Immature natural killer cell (primary cell): ENCODE data around the gene XKR8. TPM values are rescaled to one million over a fixed set of nuclear protein-coding genes. Genes with fewer than 3 reads are reported as not detected.

Experiments
- DNase-seq, 3 donors: peaks; one replicate each; pipeline ENCODE4 v3.0.0; 2022; ENCODE audit warnings: mixed read lengths in 1 of 3
- H3K27ac Mint-ChIP-seq, 6 donors: one replicate each; pipeline ENCODE4 v1.8.0; 2020; ENCODE audit warnings: mixed read lengths in 6 of 6, mild to moderate bottlenecking in 5 of 6, inconsistent platforms in 4 of 6, moderate library complexity in 3 of 6
- H3K27me3 Mint-ChIP-seq, 3 donors: one replicate each; pipeline ENCODE4 v1.8.0; 2020 to 2021; ENCODE audit warnings: low read depth in 3 of 3, mild to moderate bottlenecking in 3 of 3, mixed read lengths in 3 of 3, moderate library complexity in 3 of 3, inconsistent platforms in 1 of 3
- H3K36me3 Mint-ChIP-seq, 3 donors: one replicate each; pipeline ENCODE4 v1.8.0; 2020; ENCODE audit warnings: mixed read lengths in 3 of 3, inconsistent platforms in 2 of 3, mild to moderate bottlenecking in 2 of 3
- H3K4me1 Mint-ChIP-seq, 2 donors: one replicate each; pipeline ENCODE4 v1.8.0; 2020; ENCODE audit warnings: inconsistent platforms in 2 of 2, mild to moderate bottlenecking in 2 of 2, mixed read lengths in 2 of 2, moderate library complexity in 1 of 2
- H3K4me3 Mint-ChIP-seq, 5 donors: one replicate each; pipeline ENCODE4 v1.8.0; 2020; ENCODE audit warnings: mild to moderate bottlenecking in 5 of 5, mixed read lengths in 5 of 5, inconsistent platforms in 3 of 5, moderate library complexity in 3 of 5
- H3K9me3 Mint-ChIP-seq, 6 donors: one replicate each; pipeline ENCODE4 v1.8.0; 2020; ENCODE audit warnings: mild to moderate bottlenecking in 6 of 6, mixed read lengths in 6 of 6, inconsistent platforms in 4 of 6, moderate library complexity in 3 of 6
- polyA plus RNA-seq, 3 donors: library from polyadenylated mRNA; unstranded; fragments of 300-500 nt; fragmentation: Illumina TruSeq; gene quantifications; one replicate each; pipeline ENCODE4 v1.2.3, GENCODE V29; 2021

The XKR8 gene
- polyA plus RNA-seq, 3 donors from 2014 or later: 27.7 to 39.2 (median 37.0) TPM

GRCh38 chr1:27940297-27940696 is 19.5 kb upstream of the XKR8 start:
- H3K4me1 Mint-ChIP-seq: peaks cover 41 to 44% of the 10 kb centered on the region in 2 donors
- no peak overlapping the region for H3K4me3 Mint-ChIP-seq
- peak; percentile 68 to 72 (median 69) for DNase-seq
- H3K36me3 Mint-ChIP-seq: no peaks in the 10 kb centered on the region
- peaks cover 3 to 6% (median 4%) of the 10 kb centered on the region in 3 donors for H3K27me3 Mint-ChIP-seq
- H3K9me3 Mint-ChIP-seq: no peaks in the 10 kb centered on the region
- peak overlapping the region; percentile 75 to 88 (median 84) for H3K27ac Mint-ChIP-seq

- H3K27ac Mint-ChIP-seq: peak overlapping the region; percentile 76 to 91 (median 88)
- no peak for DNase-seq
- H3K4me3 Mint-ChIP-seq: no peak overlapping the region
- no peaks in the 10 kb centered on the region for H3K36me3 Mint-ChIP-seq
- peaks cover 42 to 46% of the 10 kb centered on the region in 2 donors for H3K4me1 Mint-ChIP-seq
- H3K27me3 Mint-ChIP-seq: peaks cover 2 to 4% (median 2%) of the 10 kb centered on the region in 3 donors
- no peaks in the 10 kb centered on the region for H3K9me3 Mint-ChIP-seq
Observed at GRCh38 chr1:27940870-27941560, 18.8 kb upstream of the XKR8 start.

GRCh38 chr1:27941671-27942540 is 17.9 kb upstream of the XKR8 start:
- peaks cover 42 to 46% of the 10 kb centered on the region in 2 donors for H3K4me1 Mint-ChIP-seq
- H3K36me3 Mint-ChIP-seq: no peaks in the 10 kb centered on the region
- H3K27me3 Mint-ChIP-seq: peaks cover 2 to 3% (median 2%) of the 10 kb centered on the region in 3 donors
- H3K9me3 Mint-ChIP-seq: no peaks in the 10 kb centered on the region
- peak overlapping the region in 1 of 5 donors; percentile 23 for H3K4me3 Mint-ChIP-seq
- H3K27ac Mint-ChIP-seq: peak overlapping the region; percentile 78 to 96 (median 90)
- DNase-seq: no peak

GRCh38 chr1:27945020-27945419 is 14.8 kb upstream of the XKR8 start:
- H3K9me3 Mint-ChIP-seq: no peaks in the 10 kb centered on the region
- peak overlapping the region in 4 of 6 donors; percentile 55 to 94 (median 70) for H3K27ac Mint-ChIP-seq
- peak overlapping the region in 1 of 5 donors; percentile 29 for H3K4me3 Mint-ChIP-seq
- peaks cover 0 to 3% (median 2%) of the 10 kb centered on the region in 3 donors for H3K27me3 Mint-ChIP-seq
- no peaks in the 10 kb centered on the region for H3K36me3 Mint-ChIP-seq
- DNase-seq: no peak
- H3K4me1 Mint-ChIP-seq: peaks cover 40 to 45% of the 10 kb centered on the region in 2 donors

- Mint-ChIP-seq H3K4me3 (no peak overlapping the region), H3K9me3 (no peaks in the 10 kb centered on the region), H3K27me3 (peaks cover 1 to 4% (median 2%) of the 10 kb centered on the region in 3 donors), H3K36me3 (no peaks in the 10 kb centered on the region), H3K4me1 (peaks cover 9 to 10% of the 10 kb centered on the region in 2 donors), H3K27ac (peak overlapping the region in 1 of 6 donors; percentile 81)
- no peak for DNase-seq
Observed at GRCh38 chr1:27949027-27949426, 10.7 kb upstream of the XKR8 start.

GRCh38 chr1:27951396-27951795 is 8.4 kb upstream of the XKR8 start:
- no peaks in the 10 kb centered on the region for H3K9me3 Mint-ChIP-seq
- no peaks in the 10 kb centered on the region for H3K4me1 Mint-ChIP-seq
- H3K27ac Mint-ChIP-seq: no peak overlapping the region
- DNase-seq: no peak
- H3K27me3 Mint-ChIP-seq: peaks cover 0 to 4% (median 4%) of the 10 kb centered on the region in 3 donors
- H3K4me3 Mint-ChIP-seq: no peak overlapping the region
- H3K36me3 Mint-ChIP-seq: peaks cover 0 to 3% (median 0%) of the 10 kb centered on the region in 3 donors

GRCh38 chr1:27952147-27952546 is 7.6 kb upstream of the XKR8 start:
- no peak overlapping the region for H3K4me3 Mint-ChIP-seq
- peaks cover 0 to 3% (median 0%) of the 10 kb centered on the region in 3 donors for H3K36me3 Mint-ChIP-seq
- no peak for DNase-seq
- no peaks in the 10 kb centered on the region for H3K9me3 Mint-ChIP-seq
- H3K27me3 Mint-ChIP-seq: peaks cover 0 to 4% (median 4%) of the 10 kb centered on the region in 3 donors
- peak overlapping the region in 3 of 6 donors; percentile 9 to 36 (median 28) for H3K27ac Mint-ChIP-seq
- no peaks in the 10 kb centered on the region for H3K4me1 Mint-ChIP-seq

- H3K9me3 Mint-ChIP-seq: no peaks in the 10 kb centered on the region
- H3K27ac Mint-ChIP-seq: no peak overlapping the region
- DNase-seq: no peak
- peaks cover 0 to 6% (median 4%) of the 10 kb centered on the region in 3 donors for H3K27me3 Mint-ChIP-seq
- H3K4me3 Mint-ChIP-seq: no peak overlapping the region
- peaks cover 0 to 3% (median 0%) of the 10 kb centered on the region in 3 donors for H3K36me3 Mint-ChIP-seq
- H3K4me1 Mint-ChIP-seq: peaks cover 1 to 3% of the 10 kb centered on the region in 2 donors
Observed at GRCh38 chr1:27954186-27954585, 5.6 kb upstream of the XKR8 start.

- H3K36me3 Mint-ChIP-seq: peaks cover 0 to 3% (median 0%) of the 10 kb centered on the region in 3 donors
- peaks cover 6 to 7% of the 10 kb centered on the region in 2 donors for H3K4me1 Mint-ChIP-seq
- H3K9me3 Mint-ChIP-seq: no peaks in the 10 kb centered on the region
- peaks cover 2 to 7% (median 6%) of the 10 kb centered on the region in 3 donors for H3K27me3 Mint-ChIP-seq
- DNase-seq: no peak
- no peak overlapping the region for H3K27ac Mint-ChIP-seq
- H3K4me3 Mint-ChIP-seq: no peak overlapping the region
Observed at GRCh38 chr1:27955076-27955475, 4.7 kb upstream of the XKR8 start.

GRCh38 chr1:27956761-27957160 is 3.0 kb upstream of the XKR8 start:
- H3K9me3 Mint-ChIP-seq: no peaks in the 10 kb centered on the region
- H3K4me3 Mint-ChIP-seq: peak overlapping the region in 3 of 5 donors; percentile 42 to 56 (median 48)
- H3K4me1 Mint-ChIP-seq: peaks cover 20 to 23% of the 10 kb centered on the region in 2 donors
- H3K27ac Mint-ChIP-seq: peak overlapping the region in 1 of 6 donors; percentile 65
- peaks cover 0 to 3% (median 0%) of the 10 kb centered on the region in 3 donors for H3K36me3 Mint-ChIP-seq
- no peak for DNase-seq
- H3K27me3 Mint-ChIP-seq: peaks cover 2 to 7% (median 6%) of the 10 kb centered on the region in 3 donors

- no peaks in the 10 kb centered on the region for H3K9me3 Mint-ChIP-seq
- peak overlapping the region in 2 of 5 donors; percentile 17 to 39 for H3K4me3 Mint-ChIP-seq
- no peak for DNase-seq
- H3K27me3 Mint-ChIP-seq: peaks cover 2 to 7% (median 4%) of the 10 kb centered on the region in 3 donors
- H3K27ac Mint-ChIP-seq: peak overlapping the region in 1 of 6 donors; percentile 4
- peaks cover 24 to 27% of the 10 kb centered on the region in 2 donors for H3K4me1 Mint-ChIP-seq
- H3K36me3 Mint-ChIP-seq: peaks cover 0 to 3% (median 0%) of the 10 kb centered on the region in 3 donors
Observed at GRCh38 chr1:27957655-27958054, 2.1 kb upstream of the XKR8 start.

- peaks cover 2 to 7% (median 4%) of the 10 kb centered on the region in 3 donors for H3K27me3 Mint-ChIP-seq
- H3K9me3 Mint-ChIP-seq: no peaks in the 10 kb centered on the region
- H3K4me3 Mint-ChIP-seq: peak overlapping the region in 4 of 5 donors; percentile 84 to 91 (median 86)
- no peak for DNase-seq
- peaks cover 24 to 28% of the 10 kb centered on the region in 2 donors for H3K4me1 Mint-ChIP-seq
- peaks cover 0 to 3% (median 0%) of the 10 kb centered on the region in 3 donors for H3K36me3 Mint-ChIP-seq
- H3K27ac Mint-ChIP-seq: peak overlapping the region in 2 of 6 donors; percentile 17 to 95
Observed at GRCh38 chr1:27958513-27958912, 1.3 kb upstream of the XKR8 start.

- DNase-seq: no peak
- Mint-ChIP-seq H3K4me3 (peak overlapping the region; percentile 84 to 91 (median 88)), H3K36me3 (peaks cover 0 to 8% (median 3%) of the 10 kb centered on the region in 3 donors), H3K27me3 (peaks cover 2 to 5% (median 3%) of the 10 kb centered on the region in 3 donors), H3K4me1 (peaks cover 24 to 28% of the 10 kb centered on the region in 2 donors), H3K9me3 (no peaks in the 10 kb centered on the region), H3K27ac (peak overlapping the region; percentile 65 to 87 (median 80))
Observed at GRCh38 chr1:27960762-27961645, 1.2 kb downstream of the XKR8 start.
